ENCODE measurements around the gene FAM13A.

- TF ChIP-seq GABPA (IDR thresholded peaks at IDR 0.05; ENCODE audit: low read depth, low read length) (no peak), GABPA (CRISPR knock-in tag; IDR thresholded peaks at IDR 0.05; ENCODE audit: low read depth) (no peak), POLR2A (IDR thresholded peaks at IDR 0.05; ENCODE audit: insufficient read depth in 1 of 2, low read depth in 2 of 2, low read length in 2 of 2) (no peak), KDM5B (CRISPR knock-in tag; IDR thresholded peaks at IDR 0.05; ENCODE audit: borderline replicate concordance) (no peak), FLYWCH1 (CRISPR knock-in tag; IDR thresholded peaks at IDR 0.05) (no peak)
Measured at GRCh38 chr4:88752754-88753153, 304.2 kb downstream of the FAM13A start.
